H9 (cell line): ENCODE data around the gene CROT. TPM values are rescaled to one million over a fixed set of nuclear protein-coding genes. Genes with fewer than 3 reads are reported as not detected.

Source experiments
- DNase-seq: peaks from one replicate; pipeline ENCODE4 v3.0.0-alpha.2; 2017
- H2AFZ ChIP-seq: one replicate; pipeline ENCODE4 v1.6.1; 2013; ENCODE audit warnings: mild to moderate bottlenecking, low read length, control low read depth, moderate library complexity
- H2AK5ac ChIP-seq: 2 replicates; pipeline ENCODE4 v1.6.1; 2013; ENCODE audit warnings: low read length, control low read depth, mixed read lengths; ENCODE audit not compliant: insufficient read length
- H2BK120ac ChIP-seq: one replicate; pipeline ENCODE4 v1.6.1; 2013; ENCODE audit warnings: low read depth, mild to moderate bottlenecking, low read length, control low read depth, inconsistent platforms; ENCODE audit not compliant: poor library complexity, severe bottlenecking
- H2BK12ac ChIP-seq: 2 replicates; pipeline ENCODE4 v1.6.1; 2013; ENCODE audit warnings: low read length, control low read depth, mixed read lengths, low read depth; ENCODE audit not compliant: insufficient read length
- H2BK15ac ChIP-seq: 2 replicates; pipeline ENCODE4 v1.6.1; 2013; ENCODE audit warnings: low read depth, low read length, control low read depth
- H2BK20ac ChIP-seq: one replicate; pipeline ENCODE4 v1.6.1; 2013; ENCODE audit warnings: low read depth, mild to moderate bottlenecking, low read length, control low read depth, inconsistent platforms; ENCODE audit not compliant: poor library complexity, severe bottlenecking
- H2BK5ac ChIP-seq: 2 replicates; pipeline ENCODE4 v1.6.1; 2013; ENCODE audit warnings: low read length, control low read depth, mixed read lengths; ENCODE audit not compliant: insufficient read length
- H3K14ac ChIP-seq: 2 replicates; pipeline ENCODE4 v1.6.1; 2013; ENCODE audit warnings: low read length, control low read depth; ENCODE audit not compliant: insufficient read depth
- H3K18ac ChIP-seq: 2 replicates; pipeline ENCODE4 v1.6.1; 2013; ENCODE audit warnings: low read depth, mild to moderate bottlenecking, mixed read lengths, low read length, control low read depth; ENCODE audit not compliant: insufficient read length
- H3K23ac ChIP-seq: 2 replicates; pipeline ENCODE4 v1.6.1; 2013; ENCODE audit warnings: low read length, control low read depth, mixed read lengths, low read depth; ENCODE audit not compliant: insufficient read length
- H3K23me2 ChIP-seq: 2 replicates; pipeline ENCODE4 v1.6.1; 2013; ENCODE audit warnings: low read depth, mild to moderate bottlenecking, mixed read lengths, low read length, control low read depth; ENCODE audit not compliant: insufficient read length, poor library complexity, severe bottlenecking
- H3K27ac ChIP-seq: 2 replicates; pipeline ENCODE4 v1.5.1; 2013; ENCODE audit warnings: low read length, control low read depth, mixed read lengths, low read depth; ENCODE audit not compliant: insufficient read length
- H3K27me3 ChIP-seq: 2 replicates; pipeline ENCODE4 v1.6.1; 2013; ENCODE audit warnings: low read length, control low read depth, inconsistent platforms; ENCODE audit not compliant: insufficient read depth
- H3K4ac ChIP-seq: 2 replicates; pipeline ENCODE4 v1.6.1; 2013; ENCODE audit warnings: low read depth, mild to moderate bottlenecking, control low read depth, inconsistent platforms, low read length, moderate library complexity
- H3K4me1 ChIP-seq: 2 replicates; pipeline ENCODE4 v1.6.1; 2013; ENCODE audit warnings: low read length, control low read depth, inconsistent platforms; ENCODE audit not compliant: insufficient read depth
- H3K4me2 ChIP-seq: 2 replicates; pipeline ENCODE4 v1.6.1; 2013; ENCODE audit warnings: low read length, control low read depth, mixed read lengths; ENCODE audit not compliant: insufficient read length, insufficient read depth
- H3K56ac ChIP-seq: 2 replicates; pipeline ENCODE4 v1.6.1; 2013; ENCODE audit warnings: low read depth, mild to moderate bottlenecking, mixed read lengths, low read length, control low read depth; ENCODE audit not compliant: insufficient read length
- H3K79me1 ChIP-seq: 2 replicates; pipeline ENCODE4 v1.6.1; 2013; ENCODE audit warnings: low read depth, mild to moderate bottlenecking, moderate library complexity, low read length, control low read depth, inconsistent platforms; ENCODE audit not compliant: insufficient read depth, poor library complexity, severe bottlenecking
- H3K79me2 ChIP-seq: 2 replicates; pipeline ENCODE4 v1.6.1; 2013; ENCODE audit warnings: low read length, control low read depth, inconsistent platforms; ENCODE audit not compliant: insufficient read depth
- H3K9ac ChIP-seq: 2 replicates; pipeline ENCODE4 v1.6.1; 2013; ENCODE audit warnings: low read length, control low read depth, mixed read lengths; ENCODE audit not compliant: insufficient read length; ENCODE audit errors: extremely low read depth
- H3K9me3 ChIP-seq: one replicate; pipeline ENCODE4 v1.6.1; 2013; ENCODE audit warnings: low read depth, low read length, inconsistent platforms; ENCODE audit not compliant: control insufficient read depth
- H3T11ph ChIP-seq: one replicate; pipeline ENCODE4 v1.6.1; 2013; ENCODE audit warnings: mild to moderate bottlenecking, low read length, control low read depth, inconsistent platforms
- H4K20me1 ChIP-seq: one replicate; pipeline ENCODE4 v1.6.1; 2013; ENCODE audit not compliant: control insufficient read depth, insufficient read length, insufficient read depth
- H4K5ac ChIP-seq: 2 replicates; pipeline ENCODE4 v1.6.1; 2013; ENCODE audit warnings: low read depth, mild to moderate bottlenecking, mixed read lengths, low read length, control low read depth; ENCODE audit not compliant: insufficient read length
- H4K8ac ChIP-seq: replicated peaks from 2 replicates; pipeline ENCODE4 v1.6.1; 2013; ENCODE audit warnings: low read length, control low read depth, mixed read lengths, low read depth; ENCODE audit not compliant: insufficient read length
- H4K91ac ChIP-seq: 2 replicates; pipeline ENCODE4 v1.6.1; 2013; ENCODE audit warnings: low read depth, mild to moderate bottlenecking, moderate library complexity, mixed read lengths, low read length, control low read depth; ENCODE audit not compliant: insufficient read length
- H3K27ac Mint-ChIP-seq, 3 experiments: 2 replicates in 2 of 3; 3 replicates in 1 of 3; pipeline ENCODE4 v1.8.0; 2020 to 2021; ENCODE audit warnings: mixed read lengths in 3 of 3, mild to moderate bottlenecking in 1 of 3, moderate library complexity in 1 of 3
- H3K27me3 Mint-ChIP-seq: 2 replicates; pipeline ENCODE4 v1.8.0; 2021; ENCODE audit warnings: low read depth, mild to moderate bottlenecking, moderate library complexity, mixed read lengths
- H3K36me3 Mint-ChIP-seq, 3 experiments: 2 replicates in 2 of 3; 3 replicates in 1 of 3; pipeline ENCODE4 v1.8.0; 2020 to 2021; ENCODE audit warnings: low read depth in 3 of 3, mixed read lengths in 3 of 3; ENCODE audit not compliant: insufficient read depth in 1 of 3
- H3K4me1 Mint-ChIP-seq, 2 experiments: 2 replicates each; pipeline ENCODE4 v1.8.0; 2020; ENCODE audit warnings: mixed read lengths in 2 of 2
- H3K4me3 Mint-ChIP-seq, 2 experiments: 2 replicates in 1 of 2; 3 replicates in 1 of 2; pipeline ENCODE4 v1.8.0; 2020 to 2021; ENCODE audit warnings: mild to moderate bottlenecking in 2 of 2, mixed read lengths in 2 of 2, moderate library complexity in 1 of 2
- H3K9me3 Mint-ChIP-seq, 2 experiments: 2 replicates in 1 of 2; 3 replicates in 1 of 2; pipeline ENCODE4 v1.8.0; 2020; ENCODE audit warnings: mild to moderate bottlenecking in 2 of 2, mixed read lengths in 2 of 2, moderate library complexity in 1 of 2
- WGBS: extraction: QIAGEN DNeasy Blood & Tissue Kit; methylation state at CpG from one replicate; pipeline ENCODE4 v1.1.7; 2013; ENCODE audit warnings: missing lambda C conversion rate, low lambda C conversion rate, mixed read lengths; ENCODE audit not compliant: insufficient read length; ENCODE audit errors: extremely low coverage; 5-methylcytosine and 5-hydroxymethylcytosine counted together
- total RNA-seq: library from RNA; stranded (reverse); gene quantifications from 2 replicates; pipeline ENCODE4 v1.2.1, GENCODE V29; 2021
- TF ChIP-seq, protein P1 (sequence below): fragments of 200-600 bp; sonication (generic); conservative IDR thresholded peaks from 3 replicates; pipeline ENCODE4 v1.8.0; 2021; ENCODE audit warnings: antibody characterized with exemption, mild to moderate bottlenecking

The CROT gene
- total RNA-seq, 1 experiment from 2014 or later, result 6.0 TPM

DNA sequence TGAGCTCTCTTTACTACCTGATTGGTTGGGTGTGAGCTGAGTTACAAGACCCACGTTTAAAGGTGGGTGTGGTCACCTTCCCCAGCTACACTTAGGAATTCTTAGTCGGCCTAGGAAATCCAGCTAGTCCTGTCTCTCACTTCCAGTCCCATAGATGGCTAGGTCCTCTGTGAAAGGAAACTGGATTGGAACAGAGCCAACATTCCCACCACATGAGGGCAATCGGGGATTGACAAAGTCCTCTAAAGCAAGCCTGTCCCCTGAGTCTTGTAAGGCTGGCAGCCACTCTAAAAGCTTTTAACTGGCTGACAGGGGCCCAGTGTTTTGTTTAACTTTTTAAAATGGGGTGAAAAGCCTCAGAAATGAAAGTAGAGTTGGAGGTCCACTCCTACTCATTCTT is 15.1 kb upstream of the CROT start:
- H3K14ac ChIP-seq, result no peak overlapping the region
- H2BK15ac ChIP-seq, result no peak overlapping the region
- Mint-ChIP-seq H3K27me3 (no peaks in the 10 kb centered on the region), H3K9me3 (peaks cover 67 to 73% of the 10 kb centered on the region in 2 experiments), H3K4me3 (no peak overlapping the region), H3K27ac (no peak overlapping the region; a peak in 1 of 7 replicates), H3K36me3 (peaks cover 36 to 80% (median 71%) of the 10 kb centered on the region in 3 experiments), H3K4me1 (peaks cover 2 to 13% of the 10 kb centered on the region in 2 experiments; a peak in 2 of 4 replicates)
- H4K5ac ChIP-seq, result no peak overlapping the region
- WGBS, result no CpG with 5 or more reads among the region's 3 CpGs
- H3K9ac ChIP-seq, result no peak overlapping the region
- no peak overlapping the region for H3K23ac ChIP-seq
- H2BK5ac ChIP-seq, result no peak overlapping the region
- H3K56ac ChIP-seq, result no peak overlapping the region
- H3K9me3 ChIP-seq, result peaks cover 29% of the 10 kb centered on the region
- no peak overlapping the region for H3K18ac ChIP-seq
- no peak overlapping the region for H4K8ac ChIP-seq
- no peak overlapping the region for H3K4ac ChIP-seq
- no peak overlapping the region for H2AFZ ChIP-seq
- H3K79me2 ChIP-seq, result no peaks in the 10 kb centered on the region
- TF ChIP-seq, protein P1, sequence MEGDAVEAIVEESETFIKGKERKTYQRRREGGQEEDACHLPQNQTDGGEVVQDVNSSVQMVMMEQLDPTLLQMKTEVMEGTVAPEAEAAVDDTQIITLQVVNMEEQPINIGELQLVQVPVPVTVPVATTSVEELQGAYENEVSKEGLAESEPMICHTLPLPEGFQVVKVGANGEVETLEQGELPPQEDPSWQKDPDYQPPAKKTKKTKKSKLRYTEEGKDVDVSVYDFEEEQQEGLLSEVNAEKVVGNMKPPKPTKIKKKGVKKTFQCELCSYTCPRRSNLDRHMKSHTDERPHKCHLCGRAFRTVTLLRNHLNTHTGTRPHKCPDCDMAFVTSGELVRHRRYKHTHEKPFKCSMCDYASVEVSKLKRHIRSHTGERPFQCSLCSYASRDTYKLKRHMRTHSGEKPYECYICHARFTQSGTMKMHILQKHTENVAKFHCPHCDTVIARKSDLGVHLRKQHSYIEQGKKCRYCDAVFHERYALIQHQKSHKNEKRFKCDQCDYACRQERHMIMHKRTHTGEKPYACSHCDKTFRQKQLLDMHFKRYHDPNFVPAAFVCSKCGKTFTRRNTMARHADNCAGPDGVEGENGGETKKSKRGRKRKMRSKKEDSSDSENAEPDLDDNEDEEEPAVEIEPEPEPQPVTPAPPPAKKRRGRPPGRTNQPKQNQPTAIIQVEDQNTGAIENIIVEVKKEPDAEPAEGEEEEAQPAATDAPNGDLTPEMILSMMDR, result no peak
- no peak for DNase-seq
- no peak overlapping the region for H2BK120ac ChIP-seq
- no peak overlapping the region for H2AK5ac ChIP-seq
- no peak overlapping the region for H3T11ph ChIP-seq
- H3K27me3 ChIP-seq, result no peaks in the 10 kb centered on the region
- no peaks in the 10 kb centered on the region for H3K4me1 ChIP-seq
- no peak overlapping the region for H3K27ac ChIP-seq
- H3K23me2 ChIP-seq, result no peaks in the 10 kb centered on the region
- H3K79me1 ChIP-seq, result no peaks in the 10 kb centered on the region
- H3K4me2 ChIP-seq, result no peak overlapping the region
- H2BK20ac ChIP-seq, result no peak overlapping the region
- no peak overlapping the region for H4K91ac ChIP-seq
- H2BK12ac ChIP-seq, result no peak overlapping the region
- H4K20me1 ChIP-seq, result no peaks in the 10 kb centered on the region
